Hematopoietic multipotent progenitor cell (in vitro differentiated cells): Measurements from ENCODE around the gene SLC7A5. TPM values are rescaled to one million over a fixed set of nuclear protein-coding genes. Genes with fewer than 3 reads are reported as not detected.
A peak's percentile ranks its signal among the peaks of the same experiment; 100 is the strongest.
"Not testable (repeated sequence)": the region's sequence is repeated elsewhere in the genome, so short reads cannot be mapped to it uniquely, and the experiment has no call there.

ENCODE experiments used
- DNase-seq, 3 donors: peaks; one replicate each; pipeline ENCODE4 v3.0.0-alpha.2; 2011 to 2015; ENCODE audit warnings: low read depth in 2 of 3, low spot score in 2 of 3
- total RNA-seq: library from RNA; depleted of rRNA; stranded (reverse); fragments of >200 nt; gene quantifications from one replicate; pipeline ENCODE4 v1.2.3, GENCODE V29; 2012

Gene SLC7A5
- total RNA-seq, 1 donor, result 24.8 TPM

- not testable (repeated sequence) for DNase-seq
Observed at GRCh38 chr16:87862597-87863326, 6.5 kb downstream of the SLC7A5 start.

GRCh38 chr16:87861300-87862099 lies 7.8 kb downstream of the SLC7A5 start:
- DNase-seq, result not testable (repeated sequence)

DNA sequence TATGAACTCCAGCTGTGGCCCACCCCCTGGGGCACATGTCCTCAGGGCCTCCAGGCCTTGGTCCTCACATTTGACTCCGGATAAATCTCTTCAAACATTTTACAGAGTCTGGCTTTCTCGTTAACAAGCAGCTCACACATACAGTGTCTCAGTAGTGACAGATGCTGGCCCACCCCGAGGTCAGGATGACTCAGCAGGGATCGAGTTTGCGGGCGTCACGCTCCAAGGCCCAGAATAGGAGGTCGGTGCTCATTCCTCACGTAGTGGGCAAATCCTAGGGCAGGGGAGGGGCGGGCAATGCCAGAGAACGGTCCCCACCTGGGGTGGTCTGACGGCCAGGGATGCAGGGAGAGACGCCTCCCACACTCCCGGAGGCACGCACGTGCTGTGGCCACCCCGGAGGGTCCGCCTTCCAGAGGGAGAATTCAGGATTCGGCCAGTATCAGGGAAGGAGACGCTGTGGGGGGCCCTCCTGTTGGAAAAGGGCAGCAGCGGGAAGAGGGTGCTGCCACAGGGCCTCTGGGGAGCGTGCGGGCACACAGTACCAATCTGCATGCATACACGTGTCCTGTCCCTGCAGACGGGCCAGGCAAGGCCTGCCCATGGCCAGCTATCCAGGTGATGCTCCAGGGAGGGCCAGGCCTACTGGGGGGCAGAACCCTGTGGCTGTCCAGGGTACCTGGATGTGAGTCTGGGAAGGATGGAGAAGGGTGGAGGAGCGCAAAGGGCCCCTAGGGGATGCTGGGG lies 8.6 kb downstream of the SLC7A5 start:
- DNase-seq, result peak in 1 of 3 donors; percentile 60

DNA sequence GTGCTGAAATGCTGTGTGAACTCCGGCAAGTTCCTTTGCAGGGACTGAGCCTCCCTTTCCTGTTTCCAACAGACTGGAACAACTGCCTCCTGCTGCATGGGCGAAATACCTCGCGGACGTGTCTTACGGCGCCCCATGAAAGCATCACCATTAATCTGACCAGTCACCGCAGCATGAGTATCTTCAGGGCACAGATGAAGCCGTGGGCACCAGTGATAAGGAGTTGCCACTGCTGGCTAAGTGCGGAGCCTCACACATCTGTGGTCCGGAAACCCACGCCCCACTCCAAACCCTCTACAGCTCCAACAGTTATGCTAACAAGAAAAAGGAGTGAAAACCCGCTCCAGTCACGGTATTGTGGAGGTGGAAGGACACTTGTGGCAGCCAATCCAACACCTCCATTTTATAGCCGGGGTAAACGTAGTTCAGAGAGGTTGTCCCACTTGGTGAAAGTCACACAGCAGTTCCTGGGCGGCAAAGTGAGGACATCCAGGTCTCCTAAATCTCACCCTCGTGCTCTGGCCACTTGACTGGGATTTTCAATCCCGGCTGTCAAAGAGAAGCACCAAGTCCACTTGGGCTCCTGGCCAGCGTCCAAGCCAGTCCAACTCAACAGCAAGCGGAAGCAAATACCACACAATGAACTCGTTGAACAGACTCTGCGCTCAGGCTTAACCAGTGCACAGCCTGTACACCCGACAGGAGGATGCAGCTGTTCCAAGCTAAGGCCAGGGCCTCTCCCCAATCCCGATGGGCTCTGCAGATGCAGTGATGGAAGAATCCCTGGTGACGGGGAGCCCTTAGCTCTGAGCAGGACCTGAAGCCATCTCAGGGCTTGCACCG lies 10.9 kb downstream of the SLC7A5 start:
- peak in 2 of 3 donors; percentile 62 for DNase-seq

DNA sequence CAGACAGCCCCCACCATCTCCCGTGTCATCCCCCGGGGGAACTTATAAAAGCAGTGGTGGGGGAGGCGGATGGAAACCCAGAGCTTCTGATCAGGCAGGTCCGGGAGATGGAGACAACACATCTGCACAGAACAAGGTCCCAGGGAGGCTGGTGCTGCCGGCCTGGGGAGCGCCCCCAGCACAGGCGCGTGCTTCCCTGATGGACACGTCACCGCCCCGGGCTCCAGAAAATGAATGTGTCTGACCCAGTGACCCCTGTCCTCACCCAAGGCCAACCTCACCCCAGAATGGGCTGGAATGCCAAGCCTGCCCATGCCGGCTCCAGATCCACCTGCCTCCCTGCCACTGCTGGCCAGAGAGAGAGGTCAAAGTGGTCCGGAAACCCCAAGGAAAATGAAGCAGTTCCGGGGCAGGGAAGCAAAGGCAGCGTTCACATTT lies 12.5 kb downstream of the SLC7A5 start:
- DNase-seq, result no peak

DNA sequence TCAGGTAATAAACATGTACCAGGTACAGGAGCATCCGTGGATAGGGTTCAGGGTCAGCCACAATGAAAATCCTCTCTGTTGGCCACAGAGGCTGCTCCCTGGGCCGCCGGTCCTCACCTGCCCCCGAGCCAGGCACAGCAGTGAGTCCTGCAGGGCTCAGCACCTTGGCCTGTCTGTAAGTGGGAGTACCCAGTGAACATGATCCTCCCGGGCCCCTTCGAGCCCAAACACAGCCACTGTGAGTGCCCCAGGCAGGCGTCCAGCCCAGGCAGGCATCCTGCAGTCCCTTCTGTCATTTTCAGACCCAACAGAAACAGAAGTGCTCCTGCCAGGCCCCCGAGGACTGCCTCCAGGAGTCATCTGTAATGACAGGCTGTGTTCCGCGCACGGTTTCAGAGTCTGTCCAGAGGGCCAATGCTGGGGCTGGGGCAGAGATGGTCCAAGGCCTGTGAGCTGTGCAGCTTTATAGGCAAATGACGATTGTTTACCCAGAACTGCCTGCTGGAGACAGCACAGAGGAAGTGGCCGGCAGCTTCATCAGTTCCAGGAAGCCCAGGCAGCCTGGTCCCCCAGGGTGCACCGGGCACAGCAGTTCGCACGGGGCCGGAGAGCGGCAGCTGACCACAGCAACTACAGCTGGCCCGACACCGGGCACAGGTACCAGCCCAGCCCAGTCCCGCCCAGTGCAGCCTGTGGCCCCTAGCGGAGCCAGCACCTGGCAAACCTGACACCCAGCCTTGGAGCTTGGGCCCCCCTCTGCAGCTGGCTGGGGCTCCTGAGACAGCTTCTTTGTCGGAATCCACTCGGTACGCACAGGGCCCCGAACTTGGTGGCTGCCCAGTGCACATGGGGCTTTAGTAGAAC lies 13.2 kb downstream of the SLC7A5 start:
- DNase-seq, result no peak

- DNase-seq, result no peak
Observed at GRCh38 chr16:87854907-87855683, 14.2 kb downstream of the SLC7A5 start.

GRCh38 chr16:87854053-87854906 lies 15.0 kb downstream of the SLC7A5 start:
- DNase-seq, result peak in 2 of 3 donors; percentile 67 to 73

- DNase-seq, result peak; percentile 57 to 91 (median 87)
Observed at GRCh38 chr16:87853411-87854052, 15.8 kb downstream of the SLC7A5 start.

DNA sequence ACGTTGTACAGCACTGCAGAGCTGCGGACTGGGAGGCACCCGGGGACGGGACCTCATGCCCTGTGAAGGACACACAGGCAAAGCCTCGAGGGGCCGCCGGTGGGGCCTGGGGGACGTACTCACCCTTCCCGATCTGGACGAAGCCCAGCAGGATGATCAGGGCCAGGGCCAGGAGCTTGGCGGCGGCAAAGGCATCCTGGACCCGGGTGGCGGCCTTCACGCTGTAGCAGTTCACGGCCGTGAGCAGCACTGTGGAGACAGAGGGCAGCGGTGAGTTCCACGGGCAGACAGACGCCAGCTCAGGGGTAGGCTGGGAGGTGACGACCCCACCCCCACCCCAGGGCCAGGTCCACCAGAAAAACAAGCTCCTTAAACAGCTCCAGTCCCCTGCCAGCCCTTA lies 17.7 kb downstream of the SLC7A5 start:
- no peak for DNase-seq

GRCh38 chr16:87851141-87851587 lies 18.1 kb downstream of the SLC7A5 start:
- no peak for DNase-seq

- peak in 2 of 3 donors; percentile 59 to 76 for DNase-seq
Observed at GRCh38 chr16:87850009-87851006, 19.0 kb downstream of the SLC7A5 start.

GRCh38 chr16:87849419-87850008 lies 19.8 kb downstream of the SLC7A5 start:
- no peak for DNase-seq

GRCh38 chr16:87848676-87849345 lies 20.5 kb downstream of the SLC7A5 start:
- DNase-seq, result no peak
